ENCODE results near the gene PTAFR. TPM values are rescaled to one million over a fixed set of nuclear protein-coding genes. Genes with fewer than 3 reads are reported as not detected.

PTAFR gene
- total and polyA plus RNA-seq, 2 donors (not counting 1 experiment from before 2014, with no cell fraction given) = 5.9 to 6.2 TPM

DNA sequence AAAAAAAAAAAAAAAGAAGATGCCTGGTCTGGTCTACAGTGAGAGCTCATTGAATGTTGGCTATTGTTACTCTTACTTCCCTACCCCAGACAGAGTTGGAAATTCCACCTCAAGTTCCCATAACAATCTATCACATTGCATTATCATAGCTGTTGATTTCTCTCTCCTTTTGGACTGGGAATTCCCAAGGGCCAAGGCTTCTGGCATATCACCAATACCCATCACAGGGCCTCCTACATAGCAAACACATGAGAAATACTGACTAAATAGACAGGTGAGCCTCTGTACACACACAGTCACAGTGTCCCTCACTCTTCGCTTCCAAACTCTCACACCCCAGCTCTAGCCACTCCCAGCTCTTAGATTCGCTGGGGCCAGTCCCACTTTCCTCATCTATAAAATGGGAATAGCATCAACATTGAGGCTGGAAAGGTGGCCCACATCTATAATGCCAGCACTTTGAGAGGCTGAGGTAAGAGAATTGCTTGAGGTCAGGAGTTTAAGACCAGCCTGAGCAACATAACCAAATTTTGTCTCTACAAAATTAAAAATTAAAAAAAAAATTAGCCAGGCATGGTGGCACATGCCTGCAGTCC, 6.4 kb downstream of the PTAFR start:
- Histone ChIP-seq H3K4me1 (ENCODE audit: control insufficient read depth in 2 of 2, insufficient read depth in 2 of 2, low read length in 2 of 2) (peaks cover 59 to 68% of the 10 kb centered on the region in 2 donors), H4K20me1 (ENCODE audit: control insufficient read depth, insufficient read depth, low read length, poor library complexity, severe bottlenecking) (no peaks in the 10 kb centered on the region), H3K9ac (ENCODE audit: low read length) (no peak overlapping the region), H3K4me3 (ENCODE audit: control extremely low read depth in 1 of 5, extremely low read depth in 1 of 5, insufficient read depth in 1 of 5, low read depth in 2 of 5, low read length in 4 of 5) (no peak overlapping the region), H3K27ac (ENCODE audit: low read length in 2 of 2) (no peak overlapping the region), H3K79me2 (ENCODE audit: control insufficient read depth, insufficient read depth, low read length) (peaks cover 27% of the 10 kb centered on the region), H3K36me3 (replicated peaks in 1 of 2; ENCODE audit: control extremely low read depth in 1 of 2, control insufficient read depth in 1 of 2, extremely low read depth in 1 of 2, insufficient read depth in 2 of 2, low read length in 1 of 2) (no peaks in the 10 kb centered on the region), H2AFZ (ENCODE audit: insufficient read depth, low read depth, low read length, poor library complexity, severe bottlenecking) (no peak overlapping the region), H3K27me3 (replicated peaks in 1 of 4; ENCODE audit: control extremely low read depth in 1 of 4, control insufficient read depth in 3 of 4, insufficient read depth in 4 of 4, low read length in 3 of 4) (no peaks in the 10 kb centered on the region), H3K9me3 (ENCODE audit: control extremely low read depth in 1 of 3, control insufficient read depth in 2 of 3, insufficient read depth in 1 of 3, low read length in 2 of 3) (peaks cover 0 to 3% (median 0%) of the 10 kb centered on the region in 3 donors), H3K4me2 (replicated peaks; ENCODE audit: low read depth, low read length, poor library complexity, severe bottlenecking) (peak overlapping the region; percentile 6)
- peaks cover 57% of the 10 kb centered on the region for H3K4me1 Mint-ChIP-seq
- WGBS (ENCODE audit: insufficient coverage) = no CpG with 5 or more reads among the region's 2 CpGs
- ATAC-seq (ENCODE audit: low read depth) (no peak), DNase-seq (no peak)
- no peaks in the 10 kb centered on the region for H3K9me3 Mint-ChIP-seq (ENCODE audit: insufficient read depth)
- no peak for TF ChIP-seq EZH2 (IDR thresholded peaks at IDR 0.05; ENCODE audit: borderline replicate concordance, insufficient read depth, low read depth, low read length, poor library complexity, severe bottlenecking)
- TF ChIP-seq, protein P1, sequence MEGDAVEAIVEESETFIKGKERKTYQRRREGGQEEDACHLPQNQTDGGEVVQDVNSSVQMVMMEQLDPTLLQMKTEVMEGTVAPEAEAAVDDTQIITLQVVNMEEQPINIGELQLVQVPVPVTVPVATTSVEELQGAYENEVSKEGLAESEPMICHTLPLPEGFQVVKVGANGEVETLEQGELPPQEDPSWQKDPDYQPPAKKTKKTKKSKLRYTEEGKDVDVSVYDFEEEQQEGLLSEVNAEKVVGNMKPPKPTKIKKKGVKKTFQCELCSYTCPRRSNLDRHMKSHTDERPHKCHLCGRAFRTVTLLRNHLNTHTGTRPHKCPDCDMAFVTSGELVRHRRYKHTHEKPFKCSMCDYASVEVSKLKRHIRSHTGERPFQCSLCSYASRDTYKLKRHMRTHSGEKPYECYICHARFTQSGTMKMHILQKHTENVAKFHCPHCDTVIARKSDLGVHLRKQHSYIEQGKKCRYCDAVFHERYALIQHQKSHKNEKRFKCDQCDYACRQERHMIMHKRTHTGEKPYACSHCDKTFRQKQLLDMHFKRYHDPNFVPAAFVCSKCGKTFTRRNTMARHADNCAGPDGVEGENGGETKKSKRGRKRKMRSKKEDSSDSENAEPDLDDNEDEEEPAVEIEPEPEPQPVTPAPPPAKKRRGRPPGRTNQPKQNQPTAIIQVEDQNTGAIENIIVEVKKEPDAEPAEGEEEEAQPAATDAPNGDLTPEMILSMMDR (IDR thresholded peaks at IDR 0.05) = no peak
- intact Hi-C loops (cut with micrococcal nuclease) = loop anchor here (10.0 kb wide), 1 partner anchor 1885 kb away; the partner anchor contains the start of gene SH3BGRL3
- H3K4me3 Mint-ChIP-seq = peak overlapping the region; percentile 45
- H3K27ac Mint-ChIP-seq = peak overlapping the region; percentile 77
- CTCF ChIA-PET = interaction anchor here (0.7 to 2.5 kb wide), 3 partner anchors 13 to 79 kb away, joined by 5 to 16 read pairs (median 5); no protein-coding TSS in a partner anchor
- H3K27me3 Mint-ChIP-seq = no peaks in the 10 kb centered on the region
- POLR2A ChIA-PET = interaction anchor here (0.5 to 1.5 kb wide), 7 partner anchors 13 to 119 kb away, joined by 3 to 6 read pairs (median 4); no protein-coding TSS in a partner anchor

DNA sequence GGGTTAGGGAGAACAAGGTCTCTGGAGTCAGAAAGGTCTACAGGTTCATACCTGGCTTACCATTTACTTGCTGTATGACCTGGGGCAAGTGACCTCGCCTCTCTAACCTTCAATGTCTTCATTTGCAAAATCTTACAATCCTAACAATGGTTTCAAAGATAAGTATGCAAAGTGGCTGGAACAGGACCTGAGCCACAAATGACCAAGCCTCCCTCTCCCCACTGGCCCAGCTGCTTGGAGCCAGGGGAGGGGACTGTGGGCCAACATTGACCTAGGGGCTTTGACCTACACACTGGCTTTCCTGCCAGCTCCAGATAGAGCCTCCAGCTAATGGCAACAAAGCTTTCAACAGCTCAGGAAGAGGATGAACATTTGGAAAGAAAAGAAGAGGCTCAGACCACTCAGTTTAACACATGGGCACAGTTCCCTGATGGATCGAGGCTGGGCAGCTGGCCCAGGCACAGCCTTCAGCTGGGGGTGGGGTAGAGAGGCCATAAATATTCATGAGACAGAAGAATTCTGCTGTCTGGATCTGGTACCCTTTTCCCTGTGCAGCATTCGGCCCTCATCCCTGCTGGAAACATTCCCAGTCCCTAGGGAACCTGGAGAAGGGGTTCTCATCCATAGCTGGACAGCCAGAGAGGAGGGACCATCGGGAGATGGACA, 12.9 kb downstream of the PTAFR start:
- no peaks in the 10 kb centered on the region for H3K36me3 ChIP-seq (replicated peaks in 1 of 2; ENCODE audit: control extremely low read depth in 1 of 2, control insufficient read depth in 1 of 2, extremely low read depth in 1 of 2, insufficient read depth in 2 of 2, low read length in 1 of 2)
- H4K20me1 ChIP-seq (ENCODE audit: control insufficient read depth, insufficient read depth, low read length, poor library complexity, severe bottlenecking) = no peaks in the 10 kb centered on the region
- no peak for ATAC-seq (ENCODE audit: low read depth)
- peaks cover under 1 to 3% of the 10 kb centered on the region in 2 donors for H3K4me1 ChIP-seq (ENCODE audit: control insufficient read depth in 2 of 2, insufficient read depth in 2 of 2, low read length in 2 of 2)
- no peaks in the 10 kb centered on the region for H3K27me3 ChIP-seq (replicated peaks in 1 of 4; ENCODE audit: control extremely low read depth in 1 of 4, control insufficient read depth in 3 of 4, insufficient read depth in 4 of 4, low read length in 3 of 4)
- H3K27me3 Mint-ChIP-seq = no peaks in the 10 kb centered on the region
- H3K9me3 ChIP-seq (ENCODE audit: control extremely low read depth in 1 of 3, control insufficient read depth in 2 of 3, insufficient read depth in 1 of 3, low read length in 2 of 3) = no peaks in the 10 kb centered on the region
- POLR2A ChIA-PET = no interaction called here
- H3K9me3 Mint-ChIP-seq (ENCODE audit: insufficient read depth) = no peaks in the 10 kb centered on the region
- TF ChIP-seq, protein P1 (IDR thresholded peaks at IDR 0.05) = no peak
- TF ChIP-seq EZH2 (IDR thresholded peaks at IDR 0.05; ENCODE audit: borderline replicate concordance, insufficient read depth, low read depth, low read length, poor library complexity, severe bottlenecking) = no peak
- intact Hi-C loops (cut with micrococcal nuclease) = no loop called here
- no peak overlapping the region for H3K4me3 ChIP-seq (ENCODE audit: control extremely low read depth in 1 of 5, extremely low read depth in 1 of 5, insufficient read depth in 1 of 5, low read depth in 2 of 5, low read length in 4 of 5)
- H3K27ac Mint-ChIP-seq = no peak overlapping the region
- H3K4me2 ChIP-seq (replicated peaks; ENCODE audit: low read depth, low read length, poor library complexity, severe bottlenecking) = no peak overlapping the region
- no peak overlapping the region for H3K4me3 Mint-ChIP-seq
- peaks cover 47% of the 10 kb centered on the region for H3K79me2 ChIP-seq (ENCODE audit: control insufficient read depth, insufficient read depth, low read length)
- DNase-seq = no peak
- H3K9ac ChIP-seq (ENCODE audit: low read length) = no peak overlapping the region
- H2AFZ ChIP-seq (ENCODE audit: insufficient read depth, low read depth, low read length, poor library complexity, severe bottlenecking) = no peak overlapping the region
- CTCF ChIA-PET = interaction anchor here (0.6 to 1.5 kb wide), 6 partner anchors 9 to 366 kb away, joined by 3 to 5 read pairs (median 3); partner anchors contain the start of gene PTAFR
- H3K27ac ChIP-seq (ENCODE audit: low read length in 2 of 2) = no peak overlapping the region
- 76% methylated on average over 2 of the region's 4 CpGs for whole genome bisulfite sequencing (ENCODE audit: insufficient coverage)
- H3K4me1 Mint-ChIP-seq = peaks cover 12% of the 10 kb centered on the region

Measured in B cell (primary cell).